SKM-1 (cell line): ENCODE results near the gene TSPAN15.
"Not testable (repeated sequence)": the region's sequence is repeated elsewhere in the genome, so short reads cannot be mapped to it uniquely, and the experiment has no call there.

ENCODE experiments used
- DNase-seq: peaks from one replicate; lab custom pipeline; 2025; ENCODE audit not compliant: unreplicated experiment; lab: John Stamatoyannopoulos, UW

The TSPAN15 gene

GRCh38 chr10:69533658-69534057, 82.4 kb downstream of the TSPAN15 start:
- no peak for DNase-seq

GRCh38 chr10:69536521-69536920, 85.3 kb downstream of the TSPAN15 start:
- not testable (repeated sequence) for DNase-seq

GRCh38 chr10:69537449-69537848, 86.2 kb downstream of the TSPAN15 start:
- DNase-seq = no peak

GRCh38 chr10:69538461-69538860, 87.2 kb downstream of the TSPAN15 start:
- DNase-seq = no peak

GRCh38 chr10:69541463-69541862, 90.2 kb downstream of the TSPAN15 start:
- DNase-seq = no peak

- no peak for DNase-seq
Measured at GRCh38 chr10:69549959-69550358, 98.7 kb downstream of the TSPAN15 start.

GRCh38 chr10:69552268-69552667, 101.0 kb downstream of the TSPAN15 start:
- DNase-seq = no peak

- no peak for DNase-seq
Measured at GRCh38 chr10:69553328-69553727, 102.1 kb downstream of the TSPAN15 start.

- DNase-seq = no peak
Measured at GRCh38 chr10:69554611-69555010, 103.3 kb downstream of the TSPAN15 start.
